Measurements from ENCODE around the gene MATN4. TPM values are rescaled to one million over a fixed set of nuclear protein-coding genes. Genes with fewer than 3 reads are reported as not detected.

The MATN4 gene
- total RNA-seq, 1 donor from 2014 or later: 0.26 TPM

DNA sequence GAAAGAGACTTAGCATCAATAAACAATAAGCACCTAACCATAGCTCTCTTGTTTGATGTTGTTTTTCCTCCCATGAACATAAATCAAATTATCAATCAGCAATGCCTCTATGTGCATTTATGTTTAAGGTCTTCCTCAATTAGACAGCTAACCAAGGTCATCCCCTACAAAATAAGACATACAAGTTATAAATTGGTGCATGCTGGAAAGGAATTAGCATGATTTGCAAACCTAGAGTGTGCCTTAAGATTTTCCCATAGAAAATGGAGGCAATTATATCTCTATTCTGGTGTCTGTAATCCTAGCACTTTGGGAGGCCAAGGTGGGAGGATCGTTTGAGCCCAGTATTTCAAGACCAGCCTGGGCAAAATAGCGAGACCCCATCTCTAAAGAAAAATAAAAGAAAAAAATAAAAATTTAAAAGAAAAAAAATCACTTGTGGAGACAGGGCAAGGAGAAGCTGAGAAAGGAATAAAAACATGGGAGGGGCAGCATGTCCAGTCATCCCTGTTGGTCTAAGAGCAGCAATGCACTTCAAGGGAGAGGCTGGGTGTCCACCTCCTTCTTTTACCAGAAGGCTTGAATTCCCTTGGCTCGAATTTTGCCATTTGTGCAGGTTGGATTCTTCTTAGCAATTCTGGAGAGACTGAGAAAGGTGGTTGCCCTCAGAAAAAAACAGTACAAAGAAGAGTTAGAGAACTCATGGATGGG is 44.4 kb downstream of the MATN4 start:
- no peak overlapping the region for H3K4me3 ChIP-seq (ENCODE audit: low read depth, low read length)
- H3K27me3 ChIP-seq (ENCODE audit: control insufficient read depth, insufficient read depth, low read length): peaks cover 2% of the 10 kb centered on the region
- no peak for FAIRE-seq
- TF ChIP-seq, protein P1, sequence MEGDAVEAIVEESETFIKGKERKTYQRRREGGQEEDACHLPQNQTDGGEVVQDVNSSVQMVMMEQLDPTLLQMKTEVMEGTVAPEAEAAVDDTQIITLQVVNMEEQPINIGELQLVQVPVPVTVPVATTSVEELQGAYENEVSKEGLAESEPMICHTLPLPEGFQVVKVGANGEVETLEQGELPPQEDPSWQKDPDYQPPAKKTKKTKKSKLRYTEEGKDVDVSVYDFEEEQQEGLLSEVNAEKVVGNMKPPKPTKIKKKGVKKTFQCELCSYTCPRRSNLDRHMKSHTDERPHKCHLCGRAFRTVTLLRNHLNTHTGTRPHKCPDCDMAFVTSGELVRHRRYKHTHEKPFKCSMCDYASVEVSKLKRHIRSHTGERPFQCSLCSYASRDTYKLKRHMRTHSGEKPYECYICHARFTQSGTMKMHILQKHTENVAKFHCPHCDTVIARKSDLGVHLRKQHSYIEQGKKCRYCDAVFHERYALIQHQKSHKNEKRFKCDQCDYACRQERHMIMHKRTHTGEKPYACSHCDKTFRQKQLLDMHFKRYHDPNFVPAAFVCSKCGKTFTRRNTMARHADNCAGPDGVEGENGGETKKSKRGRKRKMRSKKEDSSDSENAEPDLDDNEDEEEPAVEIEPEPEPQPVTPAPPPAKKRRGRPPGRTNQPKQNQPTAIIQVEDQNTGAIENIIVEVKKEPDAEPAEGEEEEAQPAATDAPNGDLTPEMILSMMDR (IDR thresholded peaks at IDR 0.05; ENCODE audit: insufficient read depth, low read length, severe bottlenecking): no peak
- no peak for DNase-seq (ENCODE audit: low read depth)
- no peaks in the 10 kb centered on the region for H3K36me3 ChIP-seq (ENCODE audit: control insufficient read depth, insufficient read depth, low read length)

DNA sequence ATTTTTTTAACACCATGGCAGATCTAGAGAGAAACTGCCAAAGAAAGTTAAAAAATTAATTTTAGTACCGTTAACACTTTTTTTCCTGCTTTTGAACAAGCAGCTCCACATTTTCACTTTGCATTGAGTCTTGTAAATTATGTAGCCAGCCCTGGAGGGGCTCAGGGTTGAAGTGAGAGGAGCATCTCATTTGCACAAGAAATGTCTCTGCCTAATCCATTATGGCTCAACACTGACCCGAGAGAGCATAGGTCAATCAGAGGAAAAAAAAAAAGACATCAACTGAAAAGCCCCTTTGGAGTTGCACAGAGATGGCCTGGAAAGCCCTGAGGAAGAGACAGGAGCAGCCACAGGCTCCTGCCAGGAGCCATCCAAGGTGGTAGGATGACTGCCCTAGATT is 49.4 kb downstream of the MATN4 start:
- TF ChIP-seq, protein P1 (IDR thresholded peaks at IDR 0.05; ENCODE audit: insufficient read depth, low read length, severe bottlenecking): no peak
- no peaks in the 10 kb centered on the region for H3K36me3 ChIP-seq (ENCODE audit: control insufficient read depth, insufficient read depth, low read length)
- DNase-seq (ENCODE audit: low read depth): no peak
- FAIRE-seq: no peak
- H3K4me3 ChIP-seq (ENCODE audit: low read depth, low read length): no peak overlapping the region
- peaks cover 2% of the 10 kb centered on the region for H3K27me3 ChIP-seq (ENCODE audit: control insufficient read depth, insufficient read depth, low read length)

DNA sequence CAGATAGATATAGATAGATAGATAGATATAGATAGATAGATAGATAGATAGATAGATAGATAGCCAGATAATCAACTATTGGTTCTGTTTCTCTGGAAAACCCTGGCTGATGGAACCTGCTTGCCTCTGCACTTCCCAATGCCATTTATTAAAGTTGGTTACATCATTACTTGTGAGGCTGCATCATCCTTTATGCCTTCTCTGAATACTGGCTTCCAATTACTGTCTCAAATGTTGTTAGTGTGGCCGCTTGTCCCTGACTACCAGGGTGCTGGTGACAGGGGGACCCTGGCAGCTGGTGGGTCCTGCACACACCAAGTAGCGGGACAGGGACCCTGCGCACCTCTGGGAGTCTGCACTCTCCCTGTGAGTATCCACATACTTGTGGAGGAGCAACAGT is 49.8 kb downstream of the MATN4 start:
- TF ChIP-seq, protein P1 (IDR thresholded peaks at IDR 0.05; ENCODE audit: insufficient read depth, low read length, severe bottlenecking): no peak
- no peak for FAIRE-seq
- no peak for DNase-seq (ENCODE audit: low read depth)
- Histone ChIP-seq H3K4me3 (ENCODE audit: low read depth, low read length) (no peak overlapping the region), H3K36me3 (ENCODE audit: control insufficient read depth, insufficient read depth, low read length) (no peaks in the 10 kb centered on the region), H3K27me3 (ENCODE audit: control insufficient read depth, insufficient read depth, low read length) (peaks cover 2% of the 10 kb centered on the region)

DNA sequence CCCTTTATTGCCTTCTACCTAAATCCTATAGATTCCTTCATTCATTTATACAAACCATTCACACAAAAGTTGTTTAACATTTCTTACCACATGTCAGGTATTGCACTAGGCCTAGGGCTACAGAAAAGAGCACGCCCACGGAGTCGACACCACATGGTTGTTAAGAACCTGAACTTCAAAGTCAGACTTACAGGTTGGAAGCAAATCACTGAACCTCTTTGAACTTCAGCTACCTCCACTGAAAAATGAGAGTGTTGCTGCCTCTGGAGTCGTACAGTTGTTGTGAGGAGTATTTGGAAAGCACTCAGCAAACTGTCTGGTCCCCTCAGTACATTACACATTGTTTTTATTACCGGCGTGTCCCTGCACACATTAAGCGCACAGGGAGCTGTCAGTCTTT is 50.4 kb downstream of the MATN4 start:
- FAIRE-seq (no peak), DNase-seq (ENCODE audit: low read depth) (no peak)
- peaks cover 4% of the 10 kb centered on the region for H3K27me3 ChIP-seq (ENCODE audit: control insufficient read depth, insufficient read depth, low read length)
- TF ChIP-seq, protein P1 (IDR thresholded peaks at IDR 0.05; ENCODE audit: insufficient read depth, low read length, severe bottlenecking): no peak
- H3K4me3 ChIP-seq (ENCODE audit: low read depth, low read length): no peak overlapping the region
- peaks cover 4% of the 10 kb centered on the region for H3K36me3 ChIP-seq (ENCODE audit: control insufficient read depth, insufficient read depth, low read length)

DNA sequence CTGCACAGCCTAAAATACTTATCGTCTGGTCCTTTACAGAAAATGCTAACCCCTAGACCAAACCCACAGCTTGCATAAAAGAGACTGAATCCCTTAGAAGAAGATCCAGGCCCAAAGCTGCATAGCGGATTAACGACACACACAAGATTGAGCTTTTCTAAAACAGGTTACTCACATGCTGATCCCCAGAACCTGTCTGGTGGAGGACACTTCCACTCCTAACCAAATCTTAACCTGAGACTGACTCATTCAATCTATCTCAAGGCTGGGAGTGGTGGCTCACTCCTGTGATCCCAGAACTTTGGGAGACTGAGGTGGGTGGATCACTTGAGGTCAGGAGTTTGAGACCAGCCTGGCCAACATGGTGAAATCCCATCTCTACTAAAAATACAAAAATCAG is 50.9 kb downstream of the MATN4 start:
- FAIRE-seq (no peak), DNase-seq (ENCODE audit: low read depth) (peak; percentile 47)
- Histone ChIP-seq H3K4me3 (ENCODE audit: low read depth, low read length) (no peak overlapping the region), H3K27me3 (ENCODE audit: control insufficient read depth, insufficient read depth, low read length) (peaks cover 4% of the 10 kb centered on the region), H3K36me3 (ENCODE audit: control insufficient read depth, insufficient read depth, low read length) (peaks cover 5% of the 10 kb centered on the region)
- TF ChIP-seq, protein P1 (IDR thresholded peaks at IDR 0.05; ENCODE audit: insufficient read depth, low read length, severe bottlenecking): no peak

Data from bronchial epithelial cell (primary cell).